Measurements from ENCODE around the gene GLS2. TPM values are rescaled to one million over a fixed set of nuclear protein-coding genes. Genes with fewer than 3 reads are reported as not detected.

GLS2 gene
- polyA plus RNA-seq, 4 donors = 0.54 to 2.1 (median 0.87) TPM

Other genes starting within 250 kb of the GLS2 start
- 10 to 100 TPM in 2 of 4 donors, 1 to 10 TPM in 2; 5.1 to 23.9 (median 10.3) TPM for gene ANKRD52, start 229.8 kb downstream of the GLS2 start, polyA plus RNA-seq
- gene COQ10A, start 221.2 kb downstream of the GLS2 start, polyA plus RNA-seq = 10 to 100 TPM in 2 of 4 donors, 1 to 10 TPM in 2; 5.4 to 10.5 (median 8.0) TPM
- 100 to 1,000 TPM in 3 of 4 donors, 10 to 100 TPM in 1; 94.6 to 138 (median 117) TPM for gene CS, start 187.8 kb downstream of the GLS2 start, polyA plus RNA-seq
- gene CNPY2, start 172.2 kb downstream of the GLS2 start, polyA plus RNA-seq = 100 to 1,000 TPM in 3 of 4 donors, 10 to 100 TPM in 1; 80.0 to 195 (median 134) TPM
- gene PAN2, start 154.2 kb downstream of the GLS2 start, polyA plus RNA-seq = 10 to 100 TPM; 20.8 to 84.2 (median 31.1) TPM
- gene IL23A, start 149.3 kb downstream of the GLS2 start, polyA plus RNA-seq = under 1 TPM in 2 of 4 donors, not detected in 2; 0.57 to 0.92 TPM
- 100 to 1,000 TPM in 1 of 4 donors, 10 to 100 TPM in 3; 28.9 to 120 (median 42.7) TPM for gene STAT2, start 128.1 kb downstream of the GLS2 start, polyA plus RNA-seq
- gene APOF, start 125.3 kb downstream of the GLS2 start, polyA plus RNA-seq = under 1 TPM in 1 of 4 donors, not detected in 3; 0.19 TPM
- 10 to 100 TPM in 2 of 4 donors, 1 to 10 TPM in 2; 3.2 to 21.6 (median 8.6) TPM for gene TIMELESS, start 38.7 kb downstream of the GLS2 start, polyA plus RNA-seq
- under 1 TPM in 2 of 4 donors, not detected in 2; 0.06 to 0.07 TPM for gene MIP, start 33.5 kb downstream of the GLS2 start, polyA plus RNA-seq
- gene SPRYD4, start 19.6 kb downstream of the GLS2 start, polyA plus RNA-seq = 1 to 10 TPM; 1.4 to 4.7 (median 2.6) TPM
- 10 to 100 TPM in 1 of 4 donors, 1 to 10 TPM in 3; 2.0 to 23.4 (median 5.8) TPM for gene RBMS2, start 33.7 kb upstream of the GLS2 start, polyA plus RNA-seq
- gene BAZ2A, start 142.2 kb upstream of the GLS2 start, polyA plus RNA-seq = 10 to 100 TPM; 19.2 to 71.1 (median 26.0) TPM
- 1,000 to 10,000 TPM in 2 of 4 donors, 100 to 1,000 TPM in 2; 527 to 1,455 (median 997) TPM for gene ATP5F1B, start 157.8 kb upstream of the GLS2 start, polyA plus RNA-seq
- gene PTGES3, start 200.1 kb upstream of the GLS2 start, polyA plus RNA-seq = 100 to 1,000 TPM; 130 to 235 (median 180) TPM
- 1,000 to 10,000 TPM; 1,571 to 2,450 (median 1,843) TPM for gene NACA, start 237.1 kb upstream of the GLS2 start, polyA plus RNA-seq

Measured in small intestine (tissue), 4 donors.